Progenitor cell of endocrine pancreas (in vitro differentiated cells): ENCODE results near the gene RPSA. TPM values are rescaled to one million over a fixed set of nuclear protein-coding genes. Genes with fewer than 3 reads are reported as not detected.

Source experiments
- DNase-seq: peaks from one replicate; pipeline ENCODE4 v3.0.0; 2021; ENCODE audit warnings: low spot score; ENCODE audit not compliant: unreplicated experiment
- H3K27ac Mint-ChIP-seq: 2 replicates; pipeline ENCODE4 v1.8.0; 2021; ENCODE audit warnings: mild to moderate bottlenecking, moderate library complexity, mixed read lengths
- H3K27me3 Mint-ChIP-seq: 2 replicates; pipeline ENCODE4 v1.8.0; 2021; ENCODE audit warnings: mixed read lengths
- H3K36me3 Mint-ChIP-seq: 2 replicates; pipeline ENCODE4 v1.8.0; 2022; ENCODE audit warnings: mixed read lengths; ENCODE audit not compliant: insufficient read depth
- H3K4me1 Mint-ChIP-seq: 2 replicates; pipeline ENCODE4 v1.8.0; 2021; ENCODE audit warnings: low read depth, mixed read lengths
- H3K4me3 Mint-ChIP-seq: 2 replicates; pipeline ENCODE4 v1.8.0; 2021; ENCODE audit warnings: low read depth, mild to moderate bottlenecking, moderate library complexity, mixed read lengths
- H3K9me3 Mint-ChIP-seq: 2 replicates; pipeline ENCODE4 v1.8.0; 2021; ENCODE audit warnings: low read depth, mixed read lengths
- long read RNA-seq: library from polyadenylated mRNA; unstranded; transcript quantifications from one replicate; pipeline ENCODE4 v2.0.0, GENCODE V29; 2020
- total RNA-seq: library from RNA; stranded (reverse); gene quantifications from 2 replicates; pipeline ENCODE4 v1.2.1, GENCODE V29; 2021
- TF ChIP-seq, protein P1 (sequence below): fragments of 200-600 bp; sonication (generic); IDR thresholded peaks from one replicate; pipeline ENCODE4 v1.5.0; 2021; ENCODE audit warnings: antibody characterized with exemption, mild to moderate bottlenecking; ENCODE audit not compliant: unreplicated experiment

The RPSA gene
- 1,289 and 1,295 TPM in 2 replicates for total RNA-seq
- long read RNA-seq, transcript RPSA-207 (5 exons, 1,227 nt) = minor isoform, 5 of 2,339 reads
- long read RNA-seq, transcript RPSA-201 (7 exons, 1,171 nt) = major isoform, 2,254 of 2,339 reads
- long read RNA-seq, partial matches to known transcripts = 16 of 2,339 reads
- long read RNA-seq, other reads (novel, unspliced or antisense) = 60 of 2,339 reads

DNA sequence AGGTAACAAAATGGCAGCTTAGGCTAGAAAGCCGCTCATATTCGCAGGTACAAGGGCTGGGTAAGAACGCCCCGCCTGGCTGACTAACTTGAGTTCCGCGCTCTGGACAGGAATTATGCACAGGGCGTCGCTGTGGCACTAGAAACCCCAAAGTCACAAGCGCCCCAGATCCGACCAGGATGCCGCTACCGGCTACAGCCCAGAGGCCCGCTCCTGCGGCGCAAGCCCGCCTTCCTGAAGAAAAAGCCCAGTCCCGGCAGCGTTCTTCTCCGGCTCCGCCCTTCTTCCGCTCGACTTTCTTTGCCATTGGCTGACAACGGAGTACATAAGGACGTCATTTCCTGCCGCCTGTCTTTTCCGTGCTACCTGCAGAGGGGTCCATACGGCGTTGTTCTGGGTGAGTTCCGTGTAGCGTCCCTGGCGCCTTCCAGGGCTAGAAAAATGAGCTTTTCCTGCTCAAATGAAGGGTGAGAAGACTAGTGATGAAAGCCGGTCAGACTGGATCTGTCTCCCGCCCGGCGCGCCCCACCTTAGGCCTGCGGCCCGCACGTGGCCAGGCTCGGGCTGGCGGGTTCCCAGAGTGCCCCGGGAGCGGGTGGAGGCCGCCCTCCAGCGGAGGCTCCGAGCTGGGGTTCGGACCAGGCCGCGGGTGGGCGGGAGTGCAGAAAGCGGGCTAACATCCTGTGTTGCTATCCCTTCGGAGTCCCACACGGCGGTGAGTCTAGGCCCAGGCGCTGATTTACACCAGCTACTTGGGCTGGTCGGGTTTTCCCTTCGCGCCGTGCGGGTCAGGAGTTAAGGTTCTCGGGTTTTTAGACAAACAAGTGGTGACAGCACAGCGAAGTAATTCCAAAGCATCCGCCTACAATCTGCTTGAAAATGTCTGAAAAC is at the start of gene RPSA:
TSS of gene RPSA (plus strand) at position 353 of the 891 bp plus-strand sequence. CDS start 934 bp downstream, outside the sequence.
- Mint-ChIP-seq H3K4me3 (peak within 1 kb of the TSS; percentile 92), H3K27ac (peak within 1 kb of the TSS; percentile 99), H3K4me1 (peaks cover 15% of the 10 kb centered on the region), H3K9me3 (no peaks in the 10 kb centered on the region), H3K27me3 (no peaks in the 10 kb centered on the region), H3K36me3 (peaks cover 20% of the 10 kb centered on the region)
- peak; percentile 84 for DNase-seq
- TF ChIP-seq, protein P1, sequence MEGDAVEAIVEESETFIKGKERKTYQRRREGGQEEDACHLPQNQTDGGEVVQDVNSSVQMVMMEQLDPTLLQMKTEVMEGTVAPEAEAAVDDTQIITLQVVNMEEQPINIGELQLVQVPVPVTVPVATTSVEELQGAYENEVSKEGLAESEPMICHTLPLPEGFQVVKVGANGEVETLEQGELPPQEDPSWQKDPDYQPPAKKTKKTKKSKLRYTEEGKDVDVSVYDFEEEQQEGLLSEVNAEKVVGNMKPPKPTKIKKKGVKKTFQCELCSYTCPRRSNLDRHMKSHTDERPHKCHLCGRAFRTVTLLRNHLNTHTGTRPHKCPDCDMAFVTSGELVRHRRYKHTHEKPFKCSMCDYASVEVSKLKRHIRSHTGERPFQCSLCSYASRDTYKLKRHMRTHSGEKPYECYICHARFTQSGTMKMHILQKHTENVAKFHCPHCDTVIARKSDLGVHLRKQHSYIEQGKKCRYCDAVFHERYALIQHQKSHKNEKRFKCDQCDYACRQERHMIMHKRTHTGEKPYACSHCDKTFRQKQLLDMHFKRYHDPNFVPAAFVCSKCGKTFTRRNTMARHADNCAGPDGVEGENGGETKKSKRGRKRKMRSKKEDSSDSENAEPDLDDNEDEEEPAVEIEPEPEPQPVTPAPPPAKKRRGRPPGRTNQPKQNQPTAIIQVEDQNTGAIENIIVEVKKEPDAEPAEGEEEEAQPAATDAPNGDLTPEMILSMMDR = peak; percentile 44

- Mint-ChIP-seq H3K4me3 (no peak overlapping the region), H3K27ac (no peak overlapping the region), H3K9me3 (no peaks in the 10 kb centered on the region), H3K4me1 (peaks cover 31% of the 10 kb centered on the region), H3K36me3 (no peaks in the 10 kb centered on the region), H3K27me3 (peaks cover 11% of the 10 kb centered on the region)
- no peak for DNase-seq
- TF ChIP-seq, protein P1 = no peak
Measured at GRCh38 chr3:39358333-39358732, 48.2 kb upstream of the RPSA start.

DNA sequence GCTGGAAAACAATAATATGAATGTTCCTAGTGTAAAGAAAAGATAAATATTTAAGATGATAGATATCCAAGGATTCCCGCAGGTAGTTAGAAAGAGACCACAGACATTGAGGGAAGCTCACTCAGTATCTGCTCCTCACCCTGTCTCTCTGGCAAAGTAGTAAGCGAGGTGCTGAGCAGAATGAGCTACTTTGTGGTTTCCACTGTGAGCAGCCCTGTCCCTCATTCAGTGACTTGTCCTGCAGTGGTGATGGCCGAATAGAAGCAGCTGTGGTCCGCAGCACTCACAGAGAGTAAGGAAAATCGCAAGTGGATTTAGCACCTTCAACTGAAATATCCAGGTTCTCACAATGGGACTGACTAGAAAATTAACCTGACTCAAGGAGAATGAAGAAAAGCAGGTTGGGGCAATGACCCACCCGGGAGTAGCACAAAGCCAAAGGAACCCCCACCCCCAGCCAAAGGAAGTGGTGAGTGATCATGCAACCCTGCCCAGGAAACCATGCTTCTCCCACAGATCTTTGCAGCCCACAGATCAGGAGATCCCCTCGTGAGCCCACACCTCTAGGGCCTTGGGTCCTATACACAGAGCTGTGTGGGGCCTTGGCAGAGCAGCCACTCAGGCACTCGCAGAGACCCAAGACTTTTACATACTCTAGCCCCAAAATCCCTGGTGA is 45.1 kb upstream of the RPSA start:
- Mint-ChIP-seq H3K9me3 (peaks cover 3% of the 10 kb centered on the region), H3K4me3 (no peak overlapping the region), H3K4me1 (peaks cover 25% of the 10 kb centered on the region), H3K36me3 (no peaks in the 10 kb centered on the region), H3K27me3 (peaks cover 7% of the 10 kb centered on the region), H3K27ac (peak overlapping the region; percentile 15)
- DNase-seq = no peak
- TF ChIP-seq, protein P1 = no peak

DNA sequence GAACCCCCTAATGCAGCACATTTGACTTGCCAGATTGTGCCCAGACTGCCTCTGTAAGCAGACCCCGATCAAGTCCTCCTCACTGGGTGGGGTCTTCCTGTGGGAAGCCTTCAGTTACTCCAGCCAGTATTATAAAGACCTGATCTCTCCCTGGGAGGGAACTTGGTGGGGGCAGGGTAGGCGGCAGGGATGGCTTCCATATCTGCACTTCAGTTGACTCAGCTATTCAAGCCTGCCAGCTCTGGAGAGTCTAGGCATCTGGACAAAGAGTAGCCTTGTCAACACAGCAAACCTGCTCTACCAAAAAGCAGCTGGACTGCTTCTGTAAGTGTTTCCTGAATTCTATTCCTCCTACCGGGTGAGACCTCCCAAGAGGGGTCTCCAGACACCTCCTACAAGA is 44.3 kb upstream of the RPSA start:
- Mint-ChIP-seq H3K36me3 (no peaks in the 10 kb centered on the region), H3K4me3 (no peak overlapping the region)

More for the DNA sequence above, 44.3 kb upstream of the RPSA start:
- Mint-ChIP-seq H3K27me3 (peaks cover 6% of the 10 kb centered on the region), H3K4me1 (peaks cover 25% of the 10 kb centered on the region), H3K9me3 (peaks cover 3% of the 10 kb centered on the region), H3K27ac (peak overlapping the region; percentile 92)
- TF ChIP-seq, protein P1 = no peak
- no peak for DNase-seq
